Liver (tissue), 9 donors: ENCODE measurements around the gene METTL6. TPM values are rescaled to one million over a fixed set of nuclear protein-coding genes. Genes with fewer than 3 reads are reported as not detected.

ENCODE experiments used
- DNase-seq: peaks from one replicate; pipeline ENCODE4 v3.0.0-alpha.2; 2017; ENCODE audit warnings: low spot score
- H3K27ac ChIP-seq, 2 donors: one replicate each; pipeline ENCODE4 v1.7.0; 2013; ENCODE audit warnings: inconsistent platforms in 2 of 2, low read length in 2 of 2, control low read depth in 1 of 2, low read depth in 1 of 2, mild to moderate bottlenecking in 1 of 2
- H3K27me3 ChIP-seq, 4 donors: one replicate each; pipeline versions ENCODE4 v1.6.1 to v1.7.0; 2013; ENCODE audit warnings: low read length in 3 of 4, inconsistent platforms in 1 of 4, mild to moderate bottlenecking in 1 of 4, moderate library complexity in 1 of 4; ENCODE audit not compliant: control insufficient read depth in 4 of 4, insufficient read depth in 4 of 4
- H3K36me3 ChIP-seq, 4 donors: one replicate each; pipeline versions ENCODE4 v1.6.1 to v1.7.0; 2013; ENCODE audit warnings: low read length in 3 of 4, mild to moderate bottlenecking in 3 of 4, low read depth in 1 of 4, moderate library complexity in 1 of 4; ENCODE audit not compliant: control insufficient read depth in 4 of 4, insufficient read depth in 3 of 4
- H3K4me1 ChIP-seq, 4 donors: one replicate each; pipeline versions ENCODE4 v1.6.1 to v1.7.0; 2013; ENCODE audit warnings: low read length in 3 of 4, mild to moderate bottlenecking in 3 of 4, moderate library complexity in 1 of 4; ENCODE audit not compliant: control insufficient read depth in 4 of 4, insufficient read depth in 4 of 4
- H3K4me3 ChIP-seq, 3 donors: one replicate each; pipeline versions ENCODE4 v1.6.1 to v1.7.0; 2013; ENCODE audit warnings: low read length in 3 of 3, control low read depth in 1 of 3, low read depth in 1 of 3, mild to moderate bottlenecking in 1 of 3
- H3K9ac ChIP-seq, 2 donors: one replicate each; pipeline ENCODE4 v1.7.0; 2013; ENCODE audit warnings: low read length in 2 of 2, mild to moderate bottlenecking in 2 of 2, moderate library complexity in 2 of 2, control low read depth in 1 of 2, low read depth in 1 of 2
- H3K9me3 ChIP-seq, 4 donors: one replicate each; pipeline versions ENCODE4 v1.6.1 to v1.7.0; 2013; ENCODE audit warnings: low read length in 3 of 4; ENCODE audit not compliant: control insufficient read depth in 4 of 4
- ATF3 ChIP-seq: IDR thresholded peaks from 2 replicates; pipeline ENCODE4 v1.6.1; 2016; ENCODE audit warnings: antibody characterized with exemption
- CTCF ChIP-seq: fragments of 150-350 bp; IDR thresholded peaks from 2 replicates; pipeline ENCODE4 v1.5.1; 2017; ENCODE audit warnings: improper control_type of control experiment, low read depth, low read length; ENCODE audit not compliant: missing input control
- EGR1 ChIP-seq, 2 donors: IDR thresholded peaks; 2 replicates each; pipeline ENCODE4 v1.6.1; 2016 to 2018; ENCODE audit warnings: antibody characterized with exemption in 2 of 2, low read depth in 2 of 2
- FOXA1 ChIP-seq: IDR thresholded peaks from 2 replicates; pipeline ENCODE4 v1.6.1; 2016; ENCODE audit warnings: antibody characterized with exemption
- FOXA2 ChIP-seq: IDR thresholded peaks from 2 replicates; pipeline ENCODE4 v1.6.1; 2016; ENCODE audit warnings: antibody characterized with exemption
- GABPA ChIP-seq, 2 donors: IDR thresholded peaks in 1 of 2; conservative IDR thresholded peaks in 1 of 2; 2 replicates each; pipeline ENCODE4 v1.6.1; 2016; ENCODE audit warnings: antibody characterized with exemption in 2 of 2, mild to moderate bottlenecking in 1 of 2, moderate library complexity in 1 of 2
- HNF4A ChIP-seq, 2 donors: conservative IDR thresholded peaks; 2 replicates each; pipeline ENCODE4 v1.6.1; 2016; ENCODE audit warnings: antibody characterized with exemption in 2 of 2, mild to moderate bottlenecking in 2 of 2
- HNF4G ChIP-seq: IDR thresholded peaks from 2 replicates; pipeline ENCODE4 v1.6.1; 2016; ENCODE audit warnings: antibody characterized with exemption
- JUND ChIP-seq, 2 donors: IDR thresholded peaks; 2 replicates each; pipeline ENCODE4 v1.6.1; 2016; ENCODE audit warnings: antibody characterized with exemption in 2 of 2
- NR2F2 ChIP-seq: IDR thresholded peaks from 2 replicates; pipeline ENCODE4 v1.6.1; 2016; ENCODE audit warnings: antibody characterized with exemption
- RAD21 ChIP-seq, 2 donors: IDR thresholded peaks; 2 replicates each; pipeline ENCODE4 v1.6.1; 2016; ENCODE audit warnings: antibody characterized with exemption in 2 of 2, mild to moderate bottlenecking in 2 of 2
- RXRA ChIP-seq, 2 donors: IDR thresholded peaks; 2 replicates each; pipeline ENCODE4 v1.6.1; 2017 to 2018; ENCODE audit warnings: antibody characterized with exemption in 2 of 2, mild to moderate bottlenecking in 1 of 2
- SP1 ChIP-seq: IDR thresholded peaks from 2 replicates; pipeline ENCODE4 v1.6.1; 2018; ENCODE audit warnings: antibody characterized with exemption, mild to moderate bottlenecking
- TAF1 ChIP-seq: conservative IDR thresholded peaks from 2 replicates; pipeline ENCODE4 v1.6.1; 2016; ENCODE audit warnings: antibody characterized with exemption, mild to moderate bottlenecking
- YY1 ChIP-seq: IDR thresholded peaks from 2 replicates; pipeline ENCODE4 v1.6.1; 2016; ENCODE audit warnings: antibody characterized with exemption, mild to moderate bottlenecking
- ZBTB33 ChIP-seq: IDR thresholded peaks from 2 replicates; pipeline ENCODE4 v1.6.1; 2016; ENCODE audit warnings: antibody characterized with exemption
- WGBS: extraction: QIAGEN DNeasy Blood & Tissue Kit; methylation state at CpG from one replicate; pipeline ENCODE4 v1.1.7; 2013; 5-methylcytosine and 5-hydroxymethylcytosine counted together
- polyA plus RNA-seq, 2 donors: library from polyadenylated mRNA; stranded (reverse) in 1 of 2; unstranded in 1 of 2; fragments of 200-250 nt in 1 of 2; fragments of >200 nt in 1 of 2; fragmentation: Nextera tagmentation in 1 of 2; extraction: Ambion mirVana in 1 of 2; gene quantifications; one replicate each; pipeline versions ENCODE4 v1.2.1 to v1.2.3, GENCODE V29; 2013 to 2015
- total RNA-seq, 2 donors: library from RNA; depleted of rRNA; stranded (reverse); fragments of >200 nt; gene quantifications; one replicate each; pipeline ENCODE4 v1.2.3, GENCODE V29; 2014
- donor health status: healthy.
- donor health status: healthy.
- donor health status: healthy.
- donor health status: healthy.
- donor health status: healthy.

METTL6 gene
- total and polyA plus RNA-seq, 4 donors, result 2.0 to 9.1 (median 5.9) TPM

GRCh38 chr3:15384510-15385237 lies 42.7 kb downstream of the METTL6 start (continued):
- no peak for TF ChIP-seq ATF3
- TF ChIP-seq RAD21 (IDR thresholded peaks at IDR 0.05), result peak in 1 of 2 donors; percentile 34

- Histone ChIP-seq H3K9ac (no peak overlapping the region), H3K9me3 (no peaks in the 10 kb centered on the region), H3K4me1 (peaks cover 1 to 23% (median 10%) of the 10 kb centered on the region in 4 donors), H3K4me3 (no peak overlapping the region), H3K36me3 (no peaks in the 10 kb centered on the region), H3K27me3 (no peaks in the 10 kb centered on the region), H3K27ac (no peak overlapping the region)
- no peak for TF ChIP-seq EGR1 (IDR thresholded peaks at IDR 0.05; ENCODE audit: low read depth in 2 of 2)
- TF ChIP-seq GABPA (IDR thresholded peaks at IDR 0.05 in 1 of 2, conservative IDR thresholded peaks at IDR 0.05 in 1 of 2), result no peak
- TF ChIP-seq FOXA1, result no peak
- TF ChIP-seq YY1, result no peak
- no peak for TF ChIP-seq HNF4A (conservative IDR thresholded peaks at IDR 0.05)
- TF ChIP-seq RXRA (IDR thresholded peaks at IDR 0.05), result no peak
- no peak for TF ChIP-seq CTCF
- no peak for TF ChIP-seq JUND (IDR thresholded peaks at IDR 0.05)
- no peak for TF ChIP-seq ZBTB33
- no peak for TF ChIP-seq RAD21 (IDR thresholded peaks at IDR 0.05)
- no peak for TF ChIP-seq NR2F2
- TF ChIP-seq FOXA2, result no peak
- no peak for TF ChIP-seq HNF4G
- no peak for TF ChIP-seq ATF3
- TF ChIP-seq SP1, result no peak
- TF ChIP-seq TAF1, result no peak
- WGBS, result 87% methylated on average over 3 of the region's 3 CpGs
- DNase-seq, result no peak
Observed at GRCh38 chr3:15382405-15382923, 44.9 kb downstream of the METTL6 start.
